HG03521 (cell line): ENCODE data around the gene RSAD1.

Source experiments
- ATAC-seq: cut with Tn5 transposase; IDR thresholded peaks from one replicate; pipeline ENCODE4 v1.9.1; 2021; ENCODE audit warnings: mild to moderate bottlenecking, moderate library complexity; ENCODE audit not compliant: unreplicated experiment

Gene RSAD1

GRCh38 chr17:50478391-50479381 lies at the start of gene RSAD1:
Gene RSAD1, plus strand, starts transcription at chr17:50478860. Its CDS starts 25 bp downstream, at chr17:50478885.
- ATAC-seq, result peak; percentile 83

- ATAC-seq, result no peak
These were observed 48.9 kb upstream of the RSAD1 start for GRCh38 chr17:50429793-50430192.

- ATAC-seq, result no peak
These were observed 47.6 kb upstream of the RSAD1 start for GRCh38 chr17:50430821-50431618.

GRCh38 chr17:50432125-50432762 lies 46.4 kb upstream of the RSAD1 start:
- ATAC-seq, result no peak

GRCh38 chr17:50437409-50437808 lies 41.3 kb upstream of the RSAD1 start:
- no peak for ATAC-seq

- no peak for ATAC-seq
These were observed 39.7 kb upstream of the RSAD1 start for GRCh38 chr17:50439008-50439407.

GRCh38 chr17:50440172-50440837 lies 38.4 kb upstream of the RSAD1 start:
- ATAC-seq, result no peak

- ATAC-seq, result no peak
These were observed 37.5 kb upstream of the RSAD1 start for GRCh38 chr17:50440838-50441829.

- ATAC-seq, result no peak
These were observed 35.1 kb upstream of the RSAD1 start for GRCh38 chr17:50443505-50443974.

- no peak for ATAC-seq
These were observed 33.6 kb upstream of the RSAD1 start for GRCh38 chr17:50444841-50445715.

GRCh38 chr17:50445730-50446325 lies 32.8 kb upstream of the RSAD1 start:
- ATAC-seq, result no peak

- ATAC-seq, result no peak
These were observed 30.6 kb upstream of the RSAD1 start for GRCh38 chr17:50447870-50448595.

- ATAC-seq, result no peak
These were observed 30.0 kb upstream of the RSAD1 start for GRCh38 chr17:50448643-50449042.

- no peak for ATAC-seq
These were observed 26.6 kb upstream of the RSAD1 start for GRCh38 chr17:50451943-50452629.

GRCh38 chr17:50452630-50453300 lies 25.9 kb upstream of the RSAD1 start:
- ATAC-seq, result no peak

- no peak for ATAC-seq
These were observed 24.8 kb upstream of the RSAD1 start for GRCh38 chr17:50453901-50454300.
